ENCODE results near the gene PSIP1. TPM values are rescaled to one million over a fixed set of nuclear protein-coding genes. Genes with fewer than 3 reads are reported as not detected.

Gene PSIP1
- polyA plus RNA-seq, 3 donors, result 14.7 to 20.2 (median 19.8) TPM

GRCh38 chr9:15469406-15469805 is 41.4 kb downstream of the PSIP1 start:
- Histone ChIP-seq H3K27ac (ENCODE audit: low read depth in 1 of 2, low read length in 2 of 2) (no peak overlapping the region), H3K79me2 (ENCODE audit: insufficient read depth, low read length) (no peaks in the 10 kb centered on the region), H3K4me1 (ENCODE audit: control insufficient read depth in 1 of 2, insufficient read depth in 2 of 2, low read length in 2 of 2) (no peaks in the 10 kb centered on the region), H2AFZ (ENCODE audit: insufficient read depth, low read depth, low read length, poor library complexity, severe bottlenecking) (no peak overlapping the region), H3K9me3 (replicated peaks in 1 of 2; ENCODE audit: control insufficient read depth in 1 of 2, insufficient read depth in 1 of 2, low read length in 2 of 2) (no peaks in the 10 kb centered on the region), H3K4me2 (replicated peaks; ENCODE audit: extremely low read depth, low read length, poor library complexity, severe bottlenecking) (no peak overlapping the region), H4K20me1 (ENCODE audit: insufficient read depth, low read length) (peaks cover 7% of the 10 kb centered on the region), H3K36me3 (replicated peaks in 1 of 2; ENCODE audit: control insufficient read depth in 1 of 2, insufficient read depth in 2 of 2, low read length in 2 of 2) (peaks cover 58 to 92% of the 10 kb centered on the region in 2 donors), H3K27me3 (ENCODE audit: control insufficient read depth in 2 of 2, insufficient read depth in 2 of 2, low read length in 2 of 2) (no peaks in the 10 kb centered on the region), H3K9ac (ENCODE audit: insufficient read depth, low read length, poor library complexity, severe bottlenecking) (no peak overlapping the region), H3K4me3 (replicated peaks in 1 of 3; ENCODE audit: low read depth in 2 of 3, low read length in 3 of 3) (no peak overlapping the region)
- Mint-ChIP-seq H3K27me3 (ENCODE audit: low read depth in 3 of 3) (no peaks in the 10 kb centered on the region), H3K4me3 (no peak overlapping the region), H3K27ac (no peak overlapping the region), H3K4me1 (no peaks in the 10 kb centered on the region), H3K36me3 (peaks cover 61 to 74% of the 10 kb centered on the region in 2 donors), H3K9me3 (no peaks in the 10 kb centered on the region)
- DNase-seq, result no peak
- WGBS (ENCODE audit: insufficient coverage), result 100% methylated on average over 1 of the region's 1 CpG
- TF ChIP-seq, protein P1, sequence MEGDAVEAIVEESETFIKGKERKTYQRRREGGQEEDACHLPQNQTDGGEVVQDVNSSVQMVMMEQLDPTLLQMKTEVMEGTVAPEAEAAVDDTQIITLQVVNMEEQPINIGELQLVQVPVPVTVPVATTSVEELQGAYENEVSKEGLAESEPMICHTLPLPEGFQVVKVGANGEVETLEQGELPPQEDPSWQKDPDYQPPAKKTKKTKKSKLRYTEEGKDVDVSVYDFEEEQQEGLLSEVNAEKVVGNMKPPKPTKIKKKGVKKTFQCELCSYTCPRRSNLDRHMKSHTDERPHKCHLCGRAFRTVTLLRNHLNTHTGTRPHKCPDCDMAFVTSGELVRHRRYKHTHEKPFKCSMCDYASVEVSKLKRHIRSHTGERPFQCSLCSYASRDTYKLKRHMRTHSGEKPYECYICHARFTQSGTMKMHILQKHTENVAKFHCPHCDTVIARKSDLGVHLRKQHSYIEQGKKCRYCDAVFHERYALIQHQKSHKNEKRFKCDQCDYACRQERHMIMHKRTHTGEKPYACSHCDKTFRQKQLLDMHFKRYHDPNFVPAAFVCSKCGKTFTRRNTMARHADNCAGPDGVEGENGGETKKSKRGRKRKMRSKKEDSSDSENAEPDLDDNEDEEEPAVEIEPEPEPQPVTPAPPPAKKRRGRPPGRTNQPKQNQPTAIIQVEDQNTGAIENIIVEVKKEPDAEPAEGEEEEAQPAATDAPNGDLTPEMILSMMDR (IDR thresholded peaks at IDR 0.05), result no peak
- intact Hi-C loops (cut with micrococcal nuclease), result no loop called here

DNA sequence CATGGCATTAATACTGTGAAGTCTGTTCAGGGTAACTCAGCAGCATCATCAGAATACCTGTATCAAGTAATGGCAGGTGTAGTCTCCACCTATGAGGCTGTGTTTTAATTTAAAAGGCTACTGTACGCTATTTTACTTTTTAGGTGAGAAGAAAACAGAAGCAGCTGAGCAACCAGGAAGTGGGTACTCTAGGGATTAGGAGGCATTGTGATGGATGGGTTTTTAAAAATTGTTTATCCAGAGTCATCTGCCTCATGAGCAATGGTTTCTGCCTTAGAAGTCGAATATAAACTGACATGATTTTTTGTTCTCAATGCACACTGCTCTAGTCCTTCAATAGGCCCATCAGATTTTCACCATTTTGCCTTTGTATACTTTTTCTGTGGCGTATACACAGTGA is 42.6 kb downstream of the PSIP1 start:
- TF ChIP-seq, protein P1 (IDR thresholded peaks at IDR 0.05), result no peak
- H3K4me3 Mint-ChIP-seq, result no peak overlapping the region
- no peak overlapping the region for H2AFZ ChIP-seq (ENCODE audit: insufficient read depth, low read depth, low read length, poor library complexity, severe bottlenecking)
- no peak overlapping the region for H3K4me2 ChIP-seq (replicated peaks; ENCODE audit: extremely low read depth, low read length, poor library complexity, severe bottlenecking)
- H4K20me1 ChIP-seq (ENCODE audit: insufficient read depth, low read length), result peaks cover 7% of the 10 kb centered on the region
- no peak for DNase-seq
- no peak overlapping the region for H3K27ac Mint-ChIP-seq
- no CpG with 5 or more reads among the region's 3 CpGs for WGBS (ENCODE audit: insufficient coverage)
- H3K4me1 Mint-ChIP-seq, result no peaks in the 10 kb centered on the region
- H3K79me2 ChIP-seq (ENCODE audit: insufficient read depth, low read length), result no peaks in the 10 kb centered on the region
- H3K36me3 ChIP-seq (replicated peaks in 1 of 2; ENCODE audit: control insufficient read depth in 1 of 2, insufficient read depth in 2 of 2, low read length in 2 of 2), result peaks cover 65 to 96% of the 10 kb centered on the region in 2 donors
- H3K27me3 Mint-ChIP-seq (ENCODE audit: low read depth in 3 of 3), result no peaks in the 10 kb centered on the region
- intact Hi-C loops (cut with micrococcal nuclease), result no loop called here
- H3K36me3 Mint-ChIP-seq, result peaks cover 65 to 77% of the 10 kb centered on the region in 2 donors
- no peaks in the 10 kb centered on the region for H3K9me3 Mint-ChIP-seq
- no peaks in the 10 kb centered on the region for H3K4me1 ChIP-seq (ENCODE audit: control insufficient read depth in 1 of 2, insufficient read depth in 2 of 2, low read length in 2 of 2)
- H3K4me3 ChIP-seq (replicated peaks in 1 of 3; ENCODE audit: low read depth in 2 of 3, low read length in 3 of 3), result no peak overlapping the region
- H3K27me3 ChIP-seq (ENCODE audit: control insufficient read depth in 2 of 2, insufficient read depth in 2 of 2, low read length in 2 of 2), result no peaks in the 10 kb centered on the region
- no peak overlapping the region for H3K9ac ChIP-seq (ENCODE audit: insufficient read depth, low read length, poor library complexity, severe bottlenecking)
- no peaks in the 10 kb centered on the region for H3K9me3 ChIP-seq (replicated peaks in 1 of 2; ENCODE audit: control insufficient read depth in 1 of 2, insufficient read depth in 1 of 2, low read length in 2 of 2)
- peak overlapping the region in 1 of 2 donors; percentile 4 for H3K27ac ChIP-seq (ENCODE audit: low read depth in 1 of 2, low read length in 2 of 2)

Data from CD14-positive monocyte (primary cell).